Measurements from ENCODE around the gene CLDN5. TPM values are rescaled to one million over a fixed set of nuclear protein-coding genes. Genes with fewer than 3 reads are reported as not detected.

Gene CLDN5
- total and polyA plus RNA-seq, 2 of the 8 experiments (the other 6 are each of a cell fraction or from before 2014, with no cell fraction given): 1.2 to 1.6 TPM

GRCh38 chr22:19547620-19548019, 23.4 kb upstream of the CLDN5 start:
- H3K9ac ChIP-seq (replicated peaks in 1 of 4; ENCODE audit: extremely low read depth in 1 of 4, low read depth in 3 of 4, low read length in 3 of 4): no peak overlapping the region
- no peak overlapping the region for H2BK120ac ChIP-seq (replicated peaks; ENCODE audit: low read depth, low read length)
- WGBS, 2 experiments (ENCODE audit: extremely low coverage in 1 of 2, insufficient coverage in 1 of 2, insufficient read length in 1 of 2, insufficient replicate concordance in 2 of 2, low coverage in 1 of 2, low lambda C conversion rate in 2 of 2, missing lambda C conversion rate in 1 of 2): 74% methylated on average over 6 of the region's 8 CpGs; no CpG with 5 or more reads in 1 of the 2 experiments
- no peak overlapping the region for H2BK12ac ChIP-seq (ENCODE audit: low read depth, low read length)
- no peak overlapping the region for H3K4ac ChIP-seq (replicated peaks; ENCODE audit: insufficient read length, low read depth, low read length)
- H3K4me1 ChIP-seq (replicated peaks in 1 of 4; ENCODE audit: control insufficient read depth in 3 of 4, insufficient read depth in 4 of 4, low read length in 3 of 4): peaks cover 0 to 5% (median 2%) of the 10 kb centered on the region in 4 experiments; a peak in 4 of 7 replicates
- H2BK15ac ChIP-seq (ENCODE audit: low read length): no peak overlapping the region
- H4K5ac ChIP-seq (ENCODE audit: insufficient read length, low read depth, low read length): no peak overlapping the region
- no peak overlapping the region for H4K8ac ChIP-seq (ENCODE audit: extremely low read depth, insufficient read depth, low read length)
- H3K56ac ChIP-seq (replicated peaks; ENCODE audit: insufficient read length, low read depth, low read length): no peak overlapping the region
- no peak overlapping the region for H2BK20ac ChIP-seq (ENCODE audit: low read length)
- no peak overlapping the region for H3K27ac ChIP-seq (ENCODE audit: low read depth, low read length)
- H2AFZ ChIP-seq (ENCODE audit: low read length): no peak overlapping the region
- no peak overlapping the region for H2AK5ac ChIP-seq (ENCODE audit: low read depth, low read length)
- TF ChIP-seq TEAD4 (IDR thresholded peaks at IDR 0.05; ENCODE audit: low read depth, low read length): no peak
- TF ChIP-seq RNF2 (IDR thresholded peaks at IDR 0.05; ENCODE audit: borderline replicate concordance, low read depth, low read length, missing control alignments, poor library complexity, severe bottlenecking): no peak
- no peak for FAIRE-seq
- H3K4me3 ChIP-seq (ENCODE audit: extremely low read depth in 1 of 4, insufficient read depth in 2 of 4, low read depth in 3 of 4, low read length in 4 of 4): no peak overlapping the region
- ChIA-PET CTCF (ENCODE audit: partially characterized antibody) (interaction anchor here (0.5 kb wide), 1 partner anchor 121 kb away, joined by 4 read pairs; no protein-coding TSS in a partner anchor), POLR2A (ENCODE audit: partially characterized antibody) (no interaction called here)
- H3K79me1 ChIP-seq (ENCODE audit: low read depth, low read length): no peaks in the 10 kb centered on the region
- H3K4me2 ChIP-seq (ENCODE audit: insufficient read depth in 1 of 2, low read depth in 2 of 2, low read length in 2 of 2): no peak overlapping the region
- no peaks in the 10 kb centered on the region for H3K23me2 ChIP-seq (ENCODE audit: low read depth, low read length)
- H4K91ac ChIP-seq (replicated peaks; ENCODE audit: insufficient read length, low read length): no peak overlapping the region
- H4K20me1 ChIP-seq (replicated peaks in 1 of 2; ENCODE audit: control insufficient read depth in 1 of 2, insufficient read depth in 2 of 2, low read length in 2 of 2): no peaks in the 10 kb centered on the region
- H3K18ac ChIP-seq (ENCODE audit: extremely low read depth, low read length): no peak overlapping the region
- no peaks in the 10 kb centered on the region for H3K36me3 ChIP-seq (ENCODE audit: control insufficient read depth in 2 of 4, insufficient read depth in 4 of 4, low read length in 3 of 4)
- H3K14ac ChIP-seq (ENCODE audit: insufficient read length): no peak overlapping the region
- no peaks in the 10 kb centered on the region; a peak in 1 of 7 replicates for H3K27me3 ChIP-seq (replicated peaks in 1 of 4; ENCODE audit: control insufficient read depth in 3 of 4, extremely low read depth in 1 of 4, insufficient read depth in 3 of 4, low read length in 3 of 4)
- no peaks in the 10 kb centered on the region for H3K79me2 ChIP-seq (ENCODE audit: control insufficient read depth in 1 of 2, insufficient read depth in 2 of 2, low read length in 2 of 2)
- no peak overlapping the region for H3K23ac ChIP-seq (ENCODE audit: insufficient read length)
- DNase-seq (ENCODE audit: low read depth in 1 of 2, low spot score in 2 of 2): no peak
- H3K9me3 ChIP-seq (ENCODE audit: insufficient read depth in 2 of 2, low read depth in 1 of 2, low read length in 1 of 2): no peaks in the 10 kb centered on the region
- H2BK5ac ChIP-seq (ENCODE audit: low read depth, low read length): no peak overlapping the region

Measured in H1 (cell line).